Calu3 (cell line): ENCODE results near the gene FSCN2. TPM values are rescaled to one million over a fixed set of nuclear protein-coding genes. Genes with fewer than 3 reads are reported as not detected.
A peak's percentile ranks its signal among the peaks of the same experiment; 100 is the strongest.

Source experiments
- BruUV-seq: library from RNA; stranded (reverse); fragments of 400-500 nt; replicated peaks from 2 replicates; lab custom pipeline; 2021; lab: Mats Ljungman, UMichigan
- CTCF ChIA-PET: fragments of 300-600 bp; sonication (Branson Sonifier 250); formaldehyde crosslinking; loops from one replicate; lab custom pipeline; 2022; ENCODE audit warnings: antibody characterized with exemption; lab: Charles Lee
- DNase-seq: peaks from one replicate; pipeline ENCODE4 v3.0.0; 2022
- H3K27ac Mint-ChIP-seq: one replicate; pipeline ENCODE4 v1.8.0; 2022; ENCODE audit warnings: mixed read lengths; ENCODE audit not compliant: unreplicated experiment
- H3K27me3 Mint-ChIP-seq: one replicate; pipeline ENCODE4 v1.8.0; 2022; ENCODE audit warnings: mixed read lengths; ENCODE audit not compliant: unreplicated experiment
- H3K36me3 Mint-ChIP-seq: one replicate; pipeline ENCODE4 v1.8.0; 2022; ENCODE audit warnings: mild to moderate bottlenecking, moderate library complexity, mixed read lengths; ENCODE audit not compliant: insufficient read depth, unreplicated experiment
- H3K4me1 Mint-ChIP-seq: one replicate; pipeline ENCODE4 v1.8.0; 2022; ENCODE audit warnings: mild to moderate bottlenecking, low read depth, mixed read lengths; ENCODE audit not compliant: unreplicated experiment
- H3K4me3 Mint-ChIP-seq: one replicate; pipeline ENCODE4 v1.8.0; 2022; ENCODE audit warnings: mild to moderate bottlenecking, low read depth, moderate library complexity, mixed read lengths; ENCODE audit not compliant: unreplicated experiment
- H3K9me3 Mint-ChIP-seq: one replicate; pipeline ENCODE4 v1.8.0; 2022; ENCODE audit warnings: low read depth, mixed read lengths; ENCODE audit not compliant: unreplicated experiment
- intact Hi-C: fragments of 100-400 bp; cut with micrococcal nuclease; formaldehyde crosslinking; loops from one replicate; pipeline ENCODE4 v1.10.0; 2022; ENCODE audit not compliant: unreplicated experiment
- total RNA-seq: library from RNA; stranded (reverse); gene quantifications from 2 replicates; pipeline ENCODE4 v1.2.3, GENCODE V29; 2022
- TF ChIP-seq, protein P1 (sequence below): fragments of 200-600 bp; IDR thresholded peaks from one replicate; pipeline ENCODE4 v1.8.0; 2022; ENCODE audit warnings: antibody characterized with exemption; ENCODE audit not compliant: unreplicated experiment

FSCN2 gene
- total RNA-seq, 1 experiment from 2014 or later: 5.5 TPM

DNA sequence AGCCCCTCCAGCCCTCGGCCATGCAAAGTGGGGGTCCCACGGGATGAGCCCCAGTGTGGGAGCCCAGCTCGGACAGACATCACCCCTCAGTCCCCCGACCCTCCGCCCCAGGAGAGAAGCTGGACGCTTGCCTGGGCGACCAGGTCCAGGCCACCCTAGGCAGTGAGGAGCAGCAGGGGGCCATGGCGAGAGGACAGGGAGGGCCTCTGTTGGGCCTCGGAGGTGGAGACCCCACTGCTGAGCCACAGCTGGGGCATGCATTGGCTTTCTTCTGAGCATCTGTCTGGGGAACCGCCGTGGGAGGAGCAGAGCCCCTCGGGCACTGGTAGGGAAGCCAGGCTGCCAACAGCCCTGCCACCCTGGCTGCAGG lies 28.6 kb upstream of the FSCN2 start:
- Mint-ChIP-seq H3K4me1 (peaks cover 6% of the 10 kb centered on the region), H3K4me3 (no peak overlapping the region), H3K9me3 (no peaks in the 10 kb centered on the region), H3K27me3 (peaks cover 6% of the 10 kb centered on the region), H3K36me3 (peaks cover 16% of the 10 kb centered on the region), H3K27ac (no peak overlapping the region)
- no TSS peak for BruUV-seq
- intact Hi-C loops: no loop called here
- TF ChIP-seq, protein P1, sequence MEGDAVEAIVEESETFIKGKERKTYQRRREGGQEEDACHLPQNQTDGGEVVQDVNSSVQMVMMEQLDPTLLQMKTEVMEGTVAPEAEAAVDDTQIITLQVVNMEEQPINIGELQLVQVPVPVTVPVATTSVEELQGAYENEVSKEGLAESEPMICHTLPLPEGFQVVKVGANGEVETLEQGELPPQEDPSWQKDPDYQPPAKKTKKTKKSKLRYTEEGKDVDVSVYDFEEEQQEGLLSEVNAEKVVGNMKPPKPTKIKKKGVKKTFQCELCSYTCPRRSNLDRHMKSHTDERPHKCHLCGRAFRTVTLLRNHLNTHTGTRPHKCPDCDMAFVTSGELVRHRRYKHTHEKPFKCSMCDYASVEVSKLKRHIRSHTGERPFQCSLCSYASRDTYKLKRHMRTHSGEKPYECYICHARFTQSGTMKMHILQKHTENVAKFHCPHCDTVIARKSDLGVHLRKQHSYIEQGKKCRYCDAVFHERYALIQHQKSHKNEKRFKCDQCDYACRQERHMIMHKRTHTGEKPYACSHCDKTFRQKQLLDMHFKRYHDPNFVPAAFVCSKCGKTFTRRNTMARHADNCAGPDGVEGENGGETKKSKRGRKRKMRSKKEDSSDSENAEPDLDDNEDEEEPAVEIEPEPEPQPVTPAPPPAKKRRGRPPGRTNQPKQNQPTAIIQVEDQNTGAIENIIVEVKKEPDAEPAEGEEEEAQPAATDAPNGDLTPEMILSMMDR: no peak
- DNase-seq: no peak
- CTCF ChIA-PET: no interaction called here

DNA sequence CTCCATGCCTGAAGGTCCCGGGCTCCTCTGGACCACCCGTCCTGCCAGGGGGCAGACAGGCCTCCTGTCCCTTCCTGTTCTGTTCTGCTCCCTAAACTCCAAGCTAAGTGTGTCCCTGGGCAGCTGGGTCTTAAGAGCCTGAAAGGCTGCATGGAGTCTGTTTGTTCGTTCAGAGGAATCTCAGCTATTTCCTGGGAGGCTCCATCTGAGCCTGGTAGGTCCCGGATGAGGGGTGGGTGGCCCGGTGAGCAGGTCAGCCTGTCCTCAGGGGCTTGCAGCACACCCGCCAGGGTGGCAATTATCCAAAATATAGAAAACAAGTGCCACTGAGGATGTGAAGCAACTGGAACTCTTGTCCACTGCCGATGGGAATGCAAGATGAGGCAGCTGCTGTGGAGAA lies 28.1 kb upstream of the FSCN2 start:
- no peak overlapping the region for H3K27ac Mint-ChIP-seq
- intact Hi-C loops: no loop called here
- peaks cover 1% of the 10 kb centered on the region for H3K4me1 Mint-ChIP-seq
- H3K4me3 Mint-ChIP-seq: no peak overlapping the region
- H3K9me3 Mint-ChIP-seq: no peaks in the 10 kb centered on the region
- no TSS peak for BruUV-seq
- H3K36me3 Mint-ChIP-seq: peaks cover 12% of the 10 kb centered on the region
- TF ChIP-seq, protein P1: no peak
- no peak for DNase-seq
- CTCF ChIA-PET: interaction anchor here (0.6 to 0.7 kb wide), 2 partner anchors 7 to 28 kb away, joined by 3 read pairs; partner anchors contain the start of gene FSCN2
- H3K27me3 Mint-ChIP-seq: peaks cover 2% of the 10 kb centered on the region

DNA sequence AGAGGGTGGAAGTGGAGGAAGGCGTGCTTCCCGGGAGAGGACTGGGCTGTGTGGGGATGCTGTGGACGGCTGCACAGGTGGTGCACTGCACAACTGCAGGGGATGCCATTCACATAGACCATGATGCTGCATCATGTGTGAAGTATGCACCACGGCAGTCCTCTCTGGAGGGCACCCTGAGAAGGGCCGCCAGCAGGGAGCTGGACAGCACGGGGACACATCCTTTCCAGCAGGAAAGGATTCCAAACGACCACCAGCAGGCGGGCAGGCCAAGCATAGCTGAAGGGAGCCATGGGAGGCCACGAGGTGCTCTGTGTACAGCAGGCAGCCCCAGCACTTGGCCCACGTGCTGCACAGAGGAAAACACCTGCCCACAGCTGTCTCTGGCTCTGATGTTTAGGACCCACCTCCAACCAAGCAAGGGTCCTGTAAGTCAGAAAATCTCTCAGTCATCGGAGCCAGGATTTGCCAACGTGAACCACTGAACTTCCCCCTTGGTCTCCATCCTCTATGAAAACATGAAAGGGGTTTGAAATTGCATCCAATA lies 25.6 kb upstream of the FSCN2 start:
- TF ChIP-seq, protein P1: no peak
- CTCF ChIA-PET: no interaction called here
- no peaks in the 10 kb centered on the region for H3K9me3 Mint-ChIP-seq
- no TSS peak for BruUV-seq
- intact Hi-C loops: no loop called here
- no peak for DNase-seq
- no peak overlapping the region for H3K4me3 Mint-ChIP-seq
- peaks cover 26% of the 10 kb centered on the region for H3K36me3 Mint-ChIP-seq
- H3K27ac Mint-ChIP-seq: no peak overlapping the region
- H3K27me3 Mint-ChIP-seq: no peaks in the 10 kb centered on the region
- no peaks in the 10 kb centered on the region for H3K4me1 Mint-ChIP-seq

DNA sequence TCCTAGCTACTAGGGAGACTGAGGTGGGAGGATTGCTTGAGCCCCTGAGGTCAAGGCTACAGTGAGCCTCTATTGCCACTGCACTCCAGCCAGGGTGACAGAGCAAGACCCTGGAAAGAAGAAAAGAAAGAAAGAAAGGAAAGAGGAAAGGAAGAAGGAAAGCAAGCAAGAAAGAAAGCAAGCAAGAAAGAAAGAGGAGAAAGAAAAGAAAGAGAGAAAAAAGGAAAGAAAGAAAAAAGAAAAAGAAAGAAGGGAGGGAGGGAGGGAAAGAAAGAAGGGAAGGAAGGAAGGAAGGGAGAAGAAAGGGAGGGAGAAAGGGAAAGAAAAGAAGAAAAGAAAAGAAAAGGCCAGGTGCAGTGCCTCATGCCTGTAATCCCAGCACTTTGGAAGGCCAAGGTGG lies 24.6 kb upstream of the FSCN2 start:
- peaks cover 37% of the 10 kb centered on the region for H3K36me3 Mint-ChIP-seq
- CTCF ChIA-PET: no interaction called here

More for the DNA sequence above, 24.6 kb upstream of the FSCN2 start:
- TF ChIP-seq, protein P1: no peak
- Mint-ChIP-seq H3K4me3 (no peak overlapping the region), H3K27ac (peak overlapping the region; percentile 0), H3K27me3 (no peaks in the 10 kb centered on the region), H3K4me1 (no peaks in the 10 kb centered on the region), H3K9me3 (no peaks in the 10 kb centered on the region)
- intact Hi-C loops: no loop called here
- no TSS peak for BruUV-seq
- no peak for DNase-seq
